GM18517 (cell line): Measurements from ENCODE around the gene PLA2G2E.
"Not testable (repeated sequence)": the region's sequence is repeated elsewhere in the genome, so short reads cannot be mapped to it uniquely, and the experiment has no call there.

Experiments used
- ATAC-seq: cut with Tn5 transposase; IDR thresholded peaks from one replicate; pipeline ENCODE4 v1.9.1; 2021; ENCODE audit warnings: mild to moderate bottlenecking, moderate library complexity; ENCODE audit not compliant: unreplicated experiment

PLA2G2E gene

DNA sequence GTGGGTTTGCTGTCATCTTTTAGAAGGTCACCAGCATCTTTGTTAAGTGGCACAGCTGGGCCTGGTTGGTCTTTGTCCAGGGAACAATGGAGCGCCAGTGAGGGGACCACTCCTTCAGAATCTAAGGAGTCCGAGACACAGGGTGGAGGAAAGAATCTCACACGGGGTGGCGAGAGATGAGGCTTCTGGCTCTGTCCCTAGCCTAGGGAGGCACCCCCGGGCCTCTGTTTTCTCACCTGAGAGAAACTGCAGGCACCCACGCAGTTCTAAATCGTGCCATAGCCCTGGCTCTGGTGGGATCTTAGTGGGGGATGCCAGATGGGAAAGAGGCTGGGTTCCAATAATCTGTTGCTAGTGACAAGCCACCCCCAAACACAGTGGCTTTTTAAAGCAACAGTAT is 10.9 kb upstream of the PLA2G2E start:
- ATAC-seq = no peak

DNA sequence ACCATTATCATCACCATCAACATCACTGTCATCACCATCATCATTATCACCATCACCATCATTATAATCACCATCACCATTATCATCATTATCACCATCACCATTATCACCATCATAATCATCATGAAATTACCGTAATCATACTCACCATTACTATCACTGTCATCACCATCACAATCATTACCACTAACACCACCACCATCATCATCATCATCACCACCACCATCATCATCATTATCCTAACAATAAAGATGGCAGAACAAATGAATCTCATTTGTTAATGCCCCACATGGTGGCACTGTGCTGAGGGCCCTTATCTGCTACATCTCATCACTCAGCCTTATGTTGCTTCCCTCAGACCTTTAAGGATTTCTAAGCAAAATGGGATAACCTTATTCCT is 9.4 kb upstream of the PLA2G2E start:
- no peak for ATAC-seq

DNA sequence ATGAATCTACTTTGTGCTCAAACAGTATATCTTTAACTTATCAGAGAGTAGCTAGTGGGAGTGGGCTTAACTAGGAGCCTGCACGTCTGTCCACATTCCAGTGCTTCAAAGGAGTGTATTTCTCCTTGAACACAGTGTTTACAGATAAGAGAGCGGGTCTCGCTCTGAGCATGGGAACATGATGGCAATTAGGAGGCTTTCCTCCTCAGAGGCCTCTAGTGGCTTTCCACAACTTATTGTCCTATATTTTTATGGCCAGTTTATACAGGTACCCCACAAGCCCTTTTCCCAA is 3.7 kb upstream of the PLA2G2E start:
- ATAC-seq = not testable (repeated sequence)

DNA sequence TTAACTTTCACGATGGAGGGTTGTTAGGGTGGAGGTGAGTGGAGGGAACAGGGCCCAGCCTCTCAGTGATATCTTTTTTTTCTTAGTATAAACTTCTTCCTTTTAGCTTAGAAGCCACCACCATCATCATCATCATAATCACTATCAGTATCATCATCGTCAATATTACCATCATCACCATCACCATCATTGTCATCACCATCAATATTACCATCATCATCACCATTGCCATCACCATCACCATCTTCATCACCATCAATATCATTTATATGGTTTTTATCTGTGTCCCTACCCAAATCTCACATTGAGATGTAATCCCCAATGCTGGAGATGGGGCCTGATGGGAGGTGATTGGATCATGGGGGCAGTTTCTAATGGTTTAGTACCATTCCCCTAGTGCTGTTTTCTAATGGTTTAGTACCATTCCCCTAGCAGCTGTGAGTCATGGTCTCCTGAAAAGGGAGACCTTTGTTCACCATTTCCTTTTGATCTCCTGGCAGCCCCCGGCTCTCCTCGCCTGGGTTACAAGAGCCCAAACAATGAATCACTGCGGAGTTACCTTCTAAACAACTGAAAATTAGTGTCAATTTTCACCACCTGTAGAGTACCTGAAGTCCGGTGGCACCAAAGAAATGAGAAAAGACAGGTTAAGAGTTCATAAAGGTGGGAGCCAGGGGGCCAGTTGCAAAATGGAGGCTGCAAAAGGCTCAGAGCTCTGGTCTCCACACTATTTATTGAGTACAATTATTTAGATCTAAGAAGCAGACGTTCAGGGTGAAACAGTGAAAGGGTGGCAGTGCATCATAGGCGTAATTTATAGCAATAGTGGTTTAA is 3.1 kb upstream of the PLA2G2E start:
- ATAC-seq = no peak

DNA sequence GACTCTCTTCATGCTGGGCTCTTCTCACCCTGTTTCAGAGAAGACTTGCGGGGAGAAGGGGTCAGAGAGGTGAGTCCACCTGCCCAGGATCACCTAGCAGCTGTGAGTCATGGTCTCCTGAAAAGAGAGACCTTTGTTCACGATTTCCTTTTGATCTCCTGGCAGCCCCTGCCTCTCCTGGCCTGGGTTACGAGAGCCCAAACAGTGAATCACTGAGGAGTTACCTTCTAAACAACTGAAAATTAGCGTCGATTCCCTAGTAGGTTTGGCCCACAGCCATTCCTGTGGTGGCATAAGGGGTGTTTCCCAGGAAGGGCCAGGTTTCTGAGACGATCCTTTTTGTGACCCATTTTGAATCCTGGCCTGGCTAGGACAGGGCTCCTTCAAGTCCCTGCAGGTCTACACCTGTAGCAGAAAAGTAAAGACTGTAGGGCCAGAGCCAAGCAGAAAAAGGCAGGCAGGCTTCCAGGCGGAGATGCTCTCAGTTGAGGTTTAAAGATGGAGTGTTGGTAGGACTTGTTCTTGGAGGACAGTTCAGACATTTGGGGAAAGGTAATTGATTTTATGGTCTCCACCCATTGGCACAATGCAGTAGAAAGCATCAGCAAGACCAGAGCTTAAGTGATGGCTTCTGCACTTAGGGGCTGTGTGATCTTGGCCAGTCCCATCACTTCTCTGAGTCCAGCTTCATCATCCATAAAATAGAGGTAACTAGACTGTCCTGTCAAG is 2.1 kb upstream of the PLA2G2E start:
- no peak for ATAC-seq

DNA sequence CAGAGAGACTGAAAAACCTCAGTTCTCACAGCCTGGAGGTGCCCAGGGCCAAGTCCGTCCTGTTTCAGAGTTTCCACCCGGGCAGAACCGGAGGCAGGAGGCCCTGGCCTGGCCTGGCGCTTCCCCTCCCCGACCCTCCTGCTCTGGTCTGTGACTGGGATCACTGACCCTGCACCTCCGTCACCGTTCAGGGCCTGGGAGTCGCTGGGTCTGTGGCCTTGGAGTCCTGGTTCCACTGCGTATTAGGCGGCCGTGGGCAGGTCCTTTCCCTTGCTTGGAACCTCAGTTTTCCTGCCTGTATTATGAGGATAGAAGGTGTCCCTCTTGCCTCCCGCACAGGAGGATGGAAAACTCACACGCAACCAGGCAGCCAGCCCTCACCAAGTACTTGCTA is 533 bp upstream of the PLA2G2E start:
- no peak for ATAC-seq

DNA sequence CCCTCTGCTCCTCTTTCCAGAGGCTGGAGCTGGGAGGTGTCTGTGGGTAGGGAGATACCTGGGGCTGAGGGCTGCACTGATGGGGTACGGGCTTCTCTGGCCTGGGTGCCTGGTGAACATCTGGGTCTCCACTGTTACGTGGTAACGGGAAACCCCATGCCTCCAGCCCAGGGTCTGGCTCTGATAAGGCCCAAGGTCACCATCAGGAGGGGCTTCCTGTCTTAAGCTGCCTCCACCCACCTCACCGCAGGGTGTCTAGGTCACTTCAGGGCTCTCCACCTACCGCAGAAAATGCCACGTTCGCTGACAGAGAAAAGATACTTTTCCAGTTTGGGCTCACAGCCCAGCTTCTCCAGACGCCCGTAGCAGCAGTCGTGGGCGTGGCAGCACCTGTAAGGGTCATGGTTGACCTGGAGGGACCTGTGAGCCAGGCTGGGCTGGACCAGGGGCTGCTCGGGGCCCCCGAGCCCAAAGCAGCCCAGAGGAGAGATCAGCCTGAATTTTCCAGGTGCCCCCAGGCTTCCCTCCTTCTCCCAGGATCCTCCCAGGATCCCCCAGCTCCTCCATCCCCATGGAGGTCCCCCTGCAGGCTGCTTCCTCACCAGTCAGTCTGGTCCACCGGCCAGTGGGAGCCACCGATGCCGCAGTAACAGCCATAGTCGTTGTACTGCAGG is 1.3 kb downstream of the PLA2G2E start:
- ATAC-seq = no peak

DNA sequence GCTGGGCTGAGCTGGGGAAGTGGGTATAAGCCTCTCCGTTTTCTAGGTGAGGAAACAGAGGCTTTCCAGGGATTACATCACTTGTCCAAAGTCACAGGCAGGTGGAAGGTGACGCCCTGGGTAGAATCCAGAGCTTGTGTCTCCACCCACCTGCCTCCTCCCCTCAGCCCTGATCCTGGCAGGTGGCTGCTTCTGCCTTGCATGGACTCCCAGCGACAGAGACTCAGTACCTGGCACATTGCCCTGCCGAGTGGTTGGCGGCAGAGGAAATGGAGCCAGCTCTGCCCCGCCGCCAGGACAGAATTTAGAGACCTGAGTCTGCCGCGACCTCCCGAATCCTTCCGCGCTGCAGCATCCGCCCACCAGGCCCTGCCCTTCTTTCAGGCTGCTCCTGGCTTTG is 2.1 kb downstream of the PLA2G2E start:
- no peak for ATAC-seq

DNA sequence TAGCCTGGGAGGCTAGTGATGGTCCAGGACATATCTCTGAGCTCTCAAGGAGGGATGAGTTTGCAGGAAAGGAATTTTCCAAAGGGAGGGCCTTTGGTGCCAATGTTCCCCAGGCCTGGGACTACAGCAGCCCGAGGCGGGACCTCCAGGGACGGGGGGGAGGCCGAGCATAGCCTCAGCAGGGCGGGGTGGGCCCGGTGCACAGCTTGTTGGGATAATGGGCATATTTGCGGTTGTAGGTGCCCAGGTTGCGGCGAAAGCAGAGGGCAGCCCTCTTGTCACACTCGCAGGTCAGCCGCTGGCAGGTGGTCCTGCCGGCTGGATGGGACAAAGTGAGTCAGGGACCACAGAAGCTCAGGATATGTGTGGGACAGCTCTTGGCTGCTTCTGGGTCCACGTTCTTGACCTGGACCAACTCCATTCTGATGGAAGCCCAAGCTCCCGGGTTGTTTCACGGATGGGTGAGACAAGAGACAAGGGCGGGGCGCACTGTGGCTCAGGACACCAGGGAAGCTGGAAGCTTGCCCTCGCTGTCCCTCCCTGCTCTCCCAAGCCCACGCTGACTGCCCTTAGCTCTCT is 3.2 kb downstream of the PLA2G2E start:
- no peak for ATAC-seq

DNA sequence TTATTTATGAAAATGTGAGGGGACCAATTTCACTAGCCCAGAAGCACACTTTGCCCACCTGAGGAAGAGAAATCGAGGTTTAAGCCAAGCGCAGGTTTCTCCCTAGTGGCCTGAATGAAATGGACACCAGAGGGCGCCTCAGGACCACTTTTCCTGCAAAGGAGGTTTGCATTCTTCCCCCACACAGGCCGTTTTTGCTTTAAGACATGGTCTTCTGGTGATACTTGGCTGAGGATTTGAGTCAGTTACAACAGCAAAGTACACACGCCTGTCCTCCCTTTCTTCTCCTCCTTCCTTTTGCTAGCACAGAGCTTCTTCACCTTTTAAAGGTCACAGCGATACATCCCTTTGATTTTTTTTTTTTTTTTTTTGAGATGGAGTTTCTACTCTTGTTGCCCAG is 5.4 kb downstream of the PLA2G2E start:
- ATAC-seq = no peak

DNA sequence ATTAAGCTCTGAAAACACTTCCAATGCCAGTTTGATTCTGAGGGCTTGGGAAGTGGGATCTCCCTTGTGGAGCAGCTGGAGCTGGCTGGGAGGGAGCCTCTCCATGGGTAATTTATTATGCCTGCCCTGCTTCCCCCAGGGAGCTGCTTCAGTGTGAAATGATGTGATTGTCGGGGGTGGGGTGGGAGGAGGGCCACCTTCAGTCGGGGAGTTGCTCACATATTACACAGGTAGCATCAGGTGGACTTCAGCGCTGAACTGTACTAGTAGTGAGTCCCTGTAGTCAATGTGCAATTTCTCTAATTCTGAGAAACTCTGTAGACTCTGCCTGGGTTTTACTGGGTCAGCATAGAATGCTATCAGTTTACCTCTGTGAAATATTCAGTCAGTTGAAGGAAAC is 12.8 kb downstream of the PLA2G2E start:
- no peak for ATAC-seq

DNA sequence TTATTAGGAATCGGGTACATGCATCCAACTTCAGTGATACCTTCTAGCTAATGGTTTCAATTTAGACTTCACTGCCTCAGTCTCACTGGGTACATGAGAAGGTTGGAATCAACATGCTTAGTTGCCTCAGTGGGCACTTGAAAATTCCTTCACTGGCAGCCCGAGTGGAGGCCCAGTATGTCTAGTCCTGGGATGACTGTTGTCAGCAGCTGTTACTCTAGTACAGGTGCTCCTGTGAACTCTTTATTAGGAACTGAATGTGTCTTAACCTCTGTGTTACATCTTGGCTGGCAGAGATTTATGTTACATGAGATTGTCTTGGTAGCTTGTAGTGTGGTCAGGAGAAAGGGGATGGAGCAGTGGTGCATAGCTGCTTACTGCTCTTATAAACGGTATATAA is 13.4 kb downstream of the PLA2G2E start:
- no peak for ATAC-seq

DNA sequence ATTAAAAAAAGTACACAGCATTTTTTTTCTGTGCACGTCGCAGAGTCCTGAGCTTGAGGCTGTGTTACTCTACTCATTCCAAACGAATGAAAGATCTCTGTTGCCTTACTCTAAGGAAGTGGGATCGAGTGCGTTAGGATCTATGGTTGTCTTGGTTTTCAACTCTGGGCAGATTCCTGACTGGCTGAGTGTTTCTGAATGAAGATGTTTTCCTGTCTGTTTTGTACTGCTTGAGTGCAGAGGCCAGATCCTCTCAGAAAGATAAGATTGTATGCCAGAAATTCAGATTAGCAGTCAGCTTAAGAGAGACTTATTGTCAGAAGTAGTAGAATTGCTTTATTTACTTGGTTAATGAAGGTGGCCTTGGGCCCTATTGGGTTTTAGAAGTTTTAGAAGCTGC is 14.0 kb downstream of the PLA2G2E start:
- no peak for ATAC-seq

DNA sequence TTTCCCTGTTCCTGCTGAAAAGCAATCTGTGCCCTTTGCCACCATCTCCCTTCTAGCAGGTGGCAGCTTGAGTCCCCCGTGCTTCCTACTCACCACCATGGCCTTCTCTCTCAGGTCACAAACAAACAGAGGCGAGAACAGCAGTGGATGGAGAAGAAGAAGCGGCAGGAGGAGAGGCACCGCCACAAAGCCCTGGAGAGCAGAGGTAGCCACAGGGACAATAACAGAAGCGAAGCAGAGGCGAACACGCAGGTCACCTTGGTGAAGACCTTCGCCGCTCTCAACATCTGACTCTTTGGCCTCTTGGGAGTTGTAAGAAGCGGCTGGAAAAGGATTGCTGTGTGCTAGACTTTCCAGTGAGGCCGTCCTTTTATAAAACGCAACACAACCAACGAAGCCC is 16.0 kb downstream of the PLA2G2E start:
- no peak for ATAC-seq

DNA sequence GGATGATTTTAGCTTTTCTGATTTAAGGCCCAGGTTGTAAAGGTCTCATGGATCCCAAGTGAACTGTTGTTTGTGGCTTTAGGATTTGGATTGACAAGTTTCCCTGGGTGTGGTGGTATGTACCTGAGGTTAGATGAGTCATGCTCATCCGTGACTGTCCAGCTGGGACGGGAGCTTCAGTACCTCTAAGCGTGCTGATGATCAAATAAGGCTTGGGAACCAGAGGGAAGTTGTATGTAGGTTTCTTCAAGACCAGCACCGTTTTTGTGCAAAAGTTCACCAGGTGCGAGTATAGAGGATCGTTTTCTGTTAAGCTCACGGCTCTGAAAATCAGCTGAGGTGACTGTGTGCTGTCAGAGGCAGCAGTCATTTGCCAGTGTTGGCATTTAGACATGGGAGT is 19.8 kb downstream of the PLA2G2E start:
- ATAC-seq = no peak

DNA sequence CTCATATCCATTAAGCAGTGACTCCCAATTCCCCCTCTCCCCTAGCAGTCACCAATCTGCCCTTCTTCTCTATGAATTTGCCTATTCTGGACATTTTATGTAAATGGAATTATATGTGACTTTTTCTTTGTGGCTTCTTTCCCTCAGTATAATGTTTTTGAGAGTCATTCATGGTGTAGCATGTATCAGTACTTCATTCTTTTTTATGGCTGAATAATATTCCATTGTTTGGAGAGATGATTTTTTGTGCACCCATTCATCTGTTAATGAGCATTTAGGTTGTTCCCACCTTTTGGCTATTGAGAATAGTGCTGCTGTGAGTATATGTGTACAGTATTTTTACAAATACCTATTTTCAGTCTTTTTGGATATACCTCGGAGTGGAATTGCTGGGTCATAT is 21.8 kb downstream of the PLA2G2E start:
- no peak for ATAC-seq

DNA sequence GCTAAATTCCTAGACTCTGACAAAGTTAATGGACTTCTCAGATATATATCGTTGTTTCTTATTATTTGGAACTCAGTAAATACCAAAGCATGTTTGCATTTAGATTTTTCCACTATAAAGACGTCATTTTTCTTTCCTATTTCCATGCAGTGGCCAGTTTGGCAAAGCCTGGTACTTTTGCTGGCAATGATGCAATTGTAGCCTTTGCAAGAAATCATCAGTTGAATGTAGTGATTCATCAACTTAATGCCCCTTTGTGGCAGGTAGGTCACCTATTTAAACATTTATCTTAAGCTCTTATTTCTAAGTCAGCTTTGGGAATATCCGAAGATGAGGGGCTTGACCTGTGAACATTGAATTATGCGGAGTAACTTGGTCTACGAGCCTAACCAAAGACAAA is 29.2 kb downstream of the PLA2G2E start:
- no peak for ATAC-seq

DNA sequence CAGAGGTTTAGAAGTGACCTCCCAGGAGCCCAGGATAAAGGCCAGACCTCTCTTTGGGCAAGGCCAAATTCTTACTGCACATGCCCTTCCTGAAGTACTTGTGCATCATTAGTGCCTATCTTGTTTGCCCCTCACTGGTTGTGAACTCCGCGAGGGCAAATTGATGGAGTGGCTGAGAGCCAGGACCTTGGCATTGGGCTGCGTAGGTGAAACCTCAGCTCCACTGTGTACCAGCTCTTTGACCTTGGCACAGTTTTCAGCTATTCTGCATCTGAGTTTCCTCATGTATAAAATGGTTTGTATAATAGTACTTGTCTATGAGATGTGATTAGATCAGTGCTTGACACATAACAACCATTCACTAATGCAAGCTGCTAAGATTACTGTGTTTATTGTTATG is 29.7 kb downstream of the PLA2G2E start:
- no peak for ATAC-seq

DNA sequence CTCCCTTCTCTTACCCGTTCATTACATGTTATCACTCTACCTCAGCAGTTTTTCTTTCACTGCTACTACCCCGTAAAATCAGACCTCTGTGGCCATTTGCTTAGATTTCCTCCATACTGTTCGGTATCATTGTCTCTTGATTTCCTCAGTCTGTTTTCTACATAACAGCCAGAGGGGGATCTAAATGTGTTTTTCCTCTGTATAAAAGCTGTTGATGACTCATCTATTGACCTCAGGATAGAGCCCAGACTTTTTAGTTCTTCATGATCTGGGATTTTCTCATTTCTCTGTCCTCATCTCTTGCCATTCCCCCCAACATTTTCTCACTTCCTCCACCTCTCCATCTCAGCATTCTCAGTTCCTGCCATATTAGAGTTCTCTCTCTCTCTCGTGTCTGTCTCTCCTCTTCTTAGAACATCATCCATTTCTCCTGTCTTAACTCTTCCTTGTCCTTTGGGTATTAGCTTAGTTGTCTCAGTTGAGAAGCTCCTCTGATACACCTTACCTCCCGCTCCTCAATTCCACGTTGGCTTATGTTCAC is 30.7 kb downstream of the PLA2G2E start:
- no peak for ATAC-seq

DNA sequence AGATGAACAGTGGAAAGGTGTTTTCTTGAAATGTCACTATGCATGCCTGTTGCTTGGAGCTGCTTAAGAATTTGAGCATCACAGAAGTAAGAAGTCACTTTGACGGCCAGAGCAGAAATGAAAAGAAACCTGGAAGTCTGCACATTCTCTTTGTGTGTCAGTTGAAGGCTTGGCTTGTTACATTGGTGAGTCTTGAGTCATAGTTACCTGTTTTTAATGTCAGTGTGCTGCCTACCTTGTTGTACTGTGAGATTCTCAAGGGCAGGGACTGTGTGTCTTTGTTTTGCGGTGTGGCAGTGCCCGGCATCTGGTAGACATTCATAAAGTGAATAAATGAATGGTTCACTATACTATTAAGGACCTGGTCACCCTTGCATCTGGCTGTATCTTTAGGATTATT is 31.3 kb downstream of the PLA2G2E start:
- no peak for ATAC-seq

DNA sequence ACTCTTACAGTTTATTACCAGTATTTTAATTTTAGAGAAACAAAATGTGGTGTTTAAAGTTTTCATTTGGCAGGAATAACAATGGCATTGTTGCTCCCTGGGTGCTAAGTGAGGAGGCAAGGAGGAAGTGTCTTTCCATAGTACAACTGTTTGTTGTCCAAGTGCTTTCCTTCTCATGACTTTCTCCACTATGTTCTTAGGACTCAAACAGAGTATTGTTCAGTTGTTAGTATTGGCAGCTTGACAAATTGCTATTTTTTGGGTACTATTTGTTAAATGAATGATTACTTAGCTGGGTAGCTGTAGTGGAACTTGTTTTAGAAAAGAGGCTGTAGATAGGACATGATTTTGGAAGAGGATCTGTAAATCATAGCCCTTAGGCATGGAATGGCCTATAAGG is 33.8 kb downstream of the PLA2G2E start:
- ATAC-seq = no peak

DNA sequence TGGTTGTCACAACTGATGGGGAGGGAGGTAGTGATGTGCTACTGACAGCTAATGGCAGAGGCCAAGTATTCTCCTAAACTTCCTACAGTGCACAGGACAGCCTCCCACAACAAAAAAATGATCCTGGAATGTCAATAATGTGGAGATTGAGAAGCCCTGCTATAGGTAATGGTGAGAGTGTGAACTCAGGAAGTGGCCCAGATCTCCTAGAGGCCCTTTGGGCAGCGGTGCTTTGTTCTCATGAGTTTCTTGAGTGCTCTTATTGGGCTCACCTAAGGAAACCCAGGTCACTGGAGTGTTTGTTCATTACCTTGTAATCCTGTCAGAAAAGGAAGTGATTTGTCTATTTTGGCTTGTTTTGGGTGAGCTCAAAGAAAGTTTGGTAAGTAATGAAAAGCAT is 35.3 kb downstream of the PLA2G2E start:
- no peak for ATAC-seq
